ENCODE results near the gene RBM19.

DNA sequence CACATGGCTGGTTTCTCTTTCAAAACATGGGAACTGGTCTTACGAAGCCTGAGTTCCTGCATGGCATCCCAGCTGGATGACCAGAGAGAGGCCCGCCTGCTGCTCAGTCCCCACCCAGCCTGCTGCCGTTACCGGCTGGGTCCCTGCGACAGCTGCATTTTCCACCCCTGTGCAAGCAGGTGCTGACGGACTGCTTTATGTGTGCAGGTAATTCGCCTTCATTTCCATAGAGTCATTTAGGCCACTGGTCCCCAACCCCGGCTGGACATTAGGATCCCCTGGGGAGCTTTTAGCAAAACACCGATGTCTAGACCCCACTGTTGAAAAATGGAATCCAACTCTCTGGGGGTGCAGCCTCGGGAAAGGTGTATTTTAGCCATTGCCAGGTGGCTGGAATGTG is 51.9 kb downstream of the RBM19 start:
- TF ChIP-seq, protein P1, sequence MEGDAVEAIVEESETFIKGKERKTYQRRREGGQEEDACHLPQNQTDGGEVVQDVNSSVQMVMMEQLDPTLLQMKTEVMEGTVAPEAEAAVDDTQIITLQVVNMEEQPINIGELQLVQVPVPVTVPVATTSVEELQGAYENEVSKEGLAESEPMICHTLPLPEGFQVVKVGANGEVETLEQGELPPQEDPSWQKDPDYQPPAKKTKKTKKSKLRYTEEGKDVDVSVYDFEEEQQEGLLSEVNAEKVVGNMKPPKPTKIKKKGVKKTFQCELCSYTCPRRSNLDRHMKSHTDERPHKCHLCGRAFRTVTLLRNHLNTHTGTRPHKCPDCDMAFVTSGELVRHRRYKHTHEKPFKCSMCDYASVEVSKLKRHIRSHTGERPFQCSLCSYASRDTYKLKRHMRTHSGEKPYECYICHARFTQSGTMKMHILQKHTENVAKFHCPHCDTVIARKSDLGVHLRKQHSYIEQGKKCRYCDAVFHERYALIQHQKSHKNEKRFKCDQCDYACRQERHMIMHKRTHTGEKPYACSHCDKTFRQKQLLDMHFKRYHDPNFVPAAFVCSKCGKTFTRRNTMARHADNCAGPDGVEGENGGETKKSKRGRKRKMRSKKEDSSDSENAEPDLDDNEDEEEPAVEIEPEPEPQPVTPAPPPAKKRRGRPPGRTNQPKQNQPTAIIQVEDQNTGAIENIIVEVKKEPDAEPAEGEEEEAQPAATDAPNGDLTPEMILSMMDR (IDR thresholded peaks at IDR 0.05; ENCODE audit: low read depth, low read length, missing input control) = no peak
- no peak for TF ChIP-seq EGR1 (IDR thresholded peaks at IDR 0.05; ENCODE audit: low read depth in 2 of 2)
- TF ChIP-seq, protein P2, sequence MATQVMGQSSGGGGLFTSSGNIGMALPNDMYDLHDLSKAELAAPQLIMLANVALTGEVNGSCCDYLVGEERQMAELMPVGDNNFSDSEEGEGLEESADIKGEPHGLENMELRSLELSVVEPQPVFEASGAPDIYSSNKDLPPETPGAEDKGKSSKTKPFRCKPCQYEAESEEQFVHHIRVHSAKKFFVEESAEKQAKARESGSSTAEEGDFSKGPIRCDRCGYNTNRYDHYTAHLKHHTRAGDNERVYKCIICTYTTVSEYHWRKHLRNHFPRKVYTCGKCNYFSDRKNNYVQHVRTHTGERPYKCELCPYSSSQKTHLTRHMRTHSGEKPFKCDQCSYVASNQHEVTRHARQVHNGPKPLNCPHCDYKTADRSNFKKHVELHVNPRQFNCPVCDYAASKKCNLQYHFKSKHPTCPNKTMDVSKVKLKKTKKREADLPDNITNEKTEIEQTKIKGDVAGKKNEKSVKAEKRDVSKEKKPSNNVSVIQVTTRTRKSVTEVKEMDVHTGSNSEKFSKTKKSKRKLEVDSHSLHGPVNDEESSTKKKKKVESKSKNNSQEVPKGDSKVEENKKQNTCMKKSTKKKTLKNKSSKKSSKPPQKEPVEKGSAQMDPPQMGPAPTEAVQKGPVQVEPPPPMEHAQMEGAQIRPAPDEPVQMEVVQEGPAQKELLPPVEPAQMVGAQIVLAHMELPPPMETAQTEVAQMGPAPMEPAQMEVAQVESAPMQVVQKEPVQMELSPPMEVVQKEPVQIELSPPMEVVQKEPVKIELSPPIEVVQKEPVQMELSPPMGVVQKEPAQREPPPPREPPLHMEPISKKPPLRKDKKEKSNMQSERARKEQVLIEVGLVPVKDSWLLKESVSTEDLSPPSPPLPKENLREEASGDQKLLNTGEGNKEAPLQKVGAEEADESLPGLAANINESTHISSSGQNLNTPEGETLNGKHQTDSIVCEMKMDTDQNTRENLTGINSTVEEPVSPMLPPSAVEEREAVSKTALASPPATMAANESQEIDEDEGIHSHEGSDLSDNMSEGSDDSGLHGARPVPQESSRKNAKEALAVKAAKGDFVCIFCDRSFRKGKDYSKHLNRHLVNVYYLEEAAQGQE (IDR thresholded peaks at IDR 0.05) = no peak
- TF ChIP-seq SP1 (IDR thresholded peaks at IDR 0.05) = no peak
- TF ChIP-seq TAF1 (conservative IDR thresholded peaks at IDR 0.05) = no peak
- no peak for TF ChIP-seq HNF4G (IDR thresholded peaks at IDR 0.05)
